MCF 10A (cell line): ENCODE results near the gene EPHA8. TPM values are rescaled to one million over a fixed set of nuclear protein-coding genes. Genes with fewer than 3 reads are reported as not detected.

Experiments
- BruUV-seq: library from RNA; stranded (reverse); fragments of 400-500 nt; replicated peaks from 2 replicates; lab custom pipeline; 2021; lab: Mats Ljungman, UMichigan
- CTCF ChIA-PET: fragments of 300-600 bp; sonication (Branson Sonifier 250); formaldehyde crosslinking; extraction: SDS; loops from one replicate; lab custom pipeline; 2021; ENCODE audit warnings: antibody characterized with exemption, inconsistent platforms; lab: Yijun Ruan, JAX
- POLR2A ChIA-PET: fragments of 300-600, 350-650 bp; sonication (Branson Sonifier 250); formaldehyde crosslinking; extraction: SDS; loops from one replicate; lab custom pipeline; 2020; ENCODE audit warnings: antibody characterized with exemption, inconsistent platforms; lab: Yijun Ruan, JAX
- DNase-seq: peaks from one replicate; pipeline ENCODE4 v3.0.0-alpha.2; 2018; ENCODE audit not compliant: unreplicated experiment
- H3K27ac Mint-ChIP-seq: one replicate; pipeline ENCODE4 v1.8.0; 2022; ENCODE audit warnings: mild to moderate bottlenecking, low read depth, mixed read lengths; ENCODE audit not compliant: unreplicated experiment
- H3K27me3 Mint-ChIP-seq: one replicate; pipeline ENCODE4 v1.8.0; 2022; ENCODE audit warnings: mixed read lengths; ENCODE audit not compliant: insufficient read depth, unreplicated experiment
- H3K36me3 Mint-ChIP-seq: one replicate; pipeline ENCODE4 v1.8.0; 2022; ENCODE audit warnings: mild to moderate bottlenecking, moderate library complexity, mixed read lengths; ENCODE audit not compliant: insufficient read depth, unreplicated experiment
- H3K4me1 Mint-ChIP-seq: one replicate; pipeline ENCODE4 v1.8.0; 2022; ENCODE audit warnings: mixed read lengths; ENCODE audit not compliant: insufficient read depth, unreplicated experiment
- H3K4me3 Mint-ChIP-seq: one replicate; pipeline ENCODE4 v1.8.0; 2022; ENCODE audit warnings: mild to moderate bottlenecking, moderate library complexity, mixed read lengths; ENCODE audit not compliant: unreplicated experiment
- H3K9me3 Mint-ChIP-seq: one replicate; pipeline ENCODE4 v1.8.0; 2022; ENCODE audit warnings: mixed read lengths; ENCODE audit not compliant: unreplicated experiment
- CTCF ChIP-seq: fragments of 200-600 bp; IDR thresholded peaks from one replicate; pipeline ENCODE4 v1.8.0; 2022; ENCODE audit warnings: antibody characterized with exemption, mild to moderate bottlenecking; ENCODE audit not compliant: unreplicated experiment
- intact Hi-C: fragments of 100-400 bp; cut with micrococcal nuclease; formaldehyde crosslinking; loops from 2 replicates; pipeline ENCODE4 v1.14.1; 2022
- total RNA-seq: library from RNA; stranded (reverse); gene quantifications from 2 replicates; pipeline ENCODE4 v1.2.3, GENCODE V29; 2022

EPHA8 gene
- total RNA-seq, 1 experiment from 2014 or later: not detected

- BruUV-seq: no TSS peak
- H3K9me3 Mint-ChIP-seq: no peaks in the 10 kb centered on the region
- POLR2A ChIA-PET: no interaction called here
- H3K36me3 Mint-ChIP-seq: no peaks in the 10 kb centered on the region
- no peak overlapping the region for H3K27ac Mint-ChIP-seq
- intact Hi-C loops: no loop called here
- H3K4me3 Mint-ChIP-seq: no peak overlapping the region
- peaks cover 34% of the 10 kb centered on the region for H3K27me3 Mint-ChIP-seq
- H3K4me1 Mint-ChIP-seq: peaks cover 15% of the 10 kb centered on the region
- CTCF ChIA-PET: no interaction called here
- no peak for TF ChIP-seq CTCF
- no peak for DNase-seq
Measured at GRCh38 chr1:22543679-22544078, 19.6 kb upstream of the EPHA8 start.

- peaks cover 43% of the 10 kb centered on the region for H3K27me3 Mint-ChIP-seq
- ChIA-PET CTCF (interaction anchor here (0.5 kb wide), 1 partner anchor 23 kb away, joined by 3 read pairs; no protein-coding TSS in a partner anchor), POLR2A (no interaction called here)
- H3K36me3 Mint-ChIP-seq: no peaks in the 10 kb centered on the region
- TF ChIP-seq CTCF: no peak
- H3K27ac Mint-ChIP-seq: no peak overlapping the region
- DNase-seq: no peak
- no TSS peak for BruUV-seq
- intact Hi-C loops: no loop called here
- H3K9me3 Mint-ChIP-seq: no peaks in the 10 kb centered on the region
- H3K4me1 Mint-ChIP-seq: peaks cover 15% of the 10 kb centered on the region
- no peak overlapping the region for H3K4me3 Mint-ChIP-seq
Measured at GRCh38 chr1:22544606-22545005, 18.7 kb upstream of the EPHA8 start.

GRCh38 chr1:22545141-22545540, 18.1 kb upstream of the EPHA8 start:
- Mint-ChIP-seq H3K27ac (no peak overlapping the region), H3K9me3 (no peaks in the 10 kb centered on the region), H3K36me3 (no peaks in the 10 kb centered on the region), H3K4me3 (no peak overlapping the region), H3K27me3 (peaks cover 49% of the 10 kb centered on the region), H3K4me1 (peaks cover 12% of the 10 kb centered on the region)
- DNase-seq: no peak
- CTCF ChIA-PET: interaction anchor here (0.5 kb wide), 1 partner anchor 22 kb away, joined by 3 read pairs; no protein-coding TSS in a partner anchor
- TF ChIP-seq CTCF: no peak
- BruUV-seq: no TSS peak
- POLR2A ChIA-PET: no interaction called here
- intact Hi-C loops: no loop called here

GRCh38 chr1:22547186-22547817, 16.0 kb upstream of the EPHA8 start:
- no peak overlapping the region for H3K4me3 Mint-ChIP-seq
- no peak for DNase-seq
- no peaks in the 10 kb centered on the region for H3K36me3 Mint-ChIP-seq
- CTCF ChIA-PET: no interaction called here
- H3K27me3 Mint-ChIP-seq: peaks cover 51% of the 10 kb centered on the region
- no peaks in the 10 kb centered on the region for H3K9me3 Mint-ChIP-seq
- TF ChIP-seq CTCF: no peak
- BruUV-seq: no TSS peak
- peaks cover 6% of the 10 kb centered on the region for H3K4me1 Mint-ChIP-seq
- no peak overlapping the region for H3K27ac Mint-ChIP-seq
- intact Hi-C loops: no loop called here
- POLR2A ChIA-PET: no interaction called here
